ENCODE results near the gene ARRDC4.

The ARRDC4 gene

DNA sequence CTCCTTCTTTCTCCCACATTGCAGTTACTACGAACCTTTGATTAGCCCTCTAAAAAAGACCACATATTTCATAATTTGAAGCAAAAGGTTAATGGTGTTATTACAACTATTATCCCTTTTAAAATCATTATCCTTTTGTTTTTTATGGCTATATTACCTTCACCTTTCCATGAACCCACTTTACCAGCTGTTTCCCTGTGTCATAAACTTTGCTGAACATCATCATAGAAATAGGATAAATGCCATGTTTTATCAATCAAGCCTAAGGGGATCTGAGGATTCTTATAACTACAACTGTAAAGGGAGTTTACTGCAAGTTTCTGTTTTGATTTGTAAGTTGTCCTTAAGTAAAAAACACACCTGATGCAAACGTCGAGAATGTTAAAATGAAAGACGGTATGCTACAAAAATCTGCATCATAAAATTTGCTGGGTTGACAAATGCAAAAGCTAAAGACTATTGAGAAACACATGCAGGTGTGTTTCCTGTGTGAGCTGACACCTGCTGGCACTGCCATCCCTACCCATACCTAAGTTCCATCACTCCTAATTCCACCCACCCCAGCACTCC, 39.1 kb upstream of the ARRDC4 start:
- Histone ChIP-seq H3K36me3 (ENCODE audit: low read length) (no peaks in the 10 kb centered on the region; the same call in 1 of the 2 replicates), H3K9me2 (replicated peaks; ENCODE audit: insufficient read depth, low read length) (no peaks in the 10 kb centered on the region), H3K4me3 (ENCODE audit: insufficient read depth, low read length, poor library complexity, severe bottlenecking) (no peak overlapping the region), H2AFZ (ENCODE audit: low read depth, low read length, severe bottlenecking) (no peak overlapping the region), H3F3A (ENCODE audit: insufficient read depth) (no peaks in the 10 kb centered on the region), H3K79me2 (ENCODE audit: insufficient read depth, low read length) (no peaks in the 10 kb centered on the region), H3K27ac (ENCODE audit: low read depth, low read length) (no peak overlapping the region), H3K4me2 (ENCODE audit: low read depth, low read length, poor library complexity, severe bottlenecking) (no peak overlapping the region), H3K27me3 (ENCODE audit: low read length) (no peaks in the 10 kb centered on the region), H3K9ac (ENCODE audit: low read length) (no peak overlapping the region), H3K9me3 (ENCODE audit: insufficient read depth, low read length) (peaks cover 5% of the 10 kb centered on the region; the same call in 1 of the 2 replicates), H4K20me1 (ENCODE audit: low read depth, low read length) (no peaks in the 10 kb centered on the region)
- TF ChIP-seq EZH2phosphoT487 (conservative IDR thresholded peaks at IDR 0.05; ENCODE audit: low read length), result no peak
- TF ChIP-seq CTCF (IDR thresholded peaks at IDR 0.05; ENCODE audit: insufficient read depth, low read length, poor library complexity, severe bottlenecking), result no peak

GRCh38 chr15:97929456-97930229, 30.9 kb upstream of the ARRDC4 start:
- no peak overlapping the region for H3K27ac ChIP-seq (ENCODE audit: low read depth, low read length)
- no peak overlapping the region for H3K4me2 ChIP-seq (ENCODE audit: low read depth, low read length, poor library complexity, severe bottlenecking)
- no peak overlapping the region for H2AFZ ChIP-seq (ENCODE audit: low read depth, low read length, severe bottlenecking)
- no peaks in the 10 kb centered on the region for H3F3A ChIP-seq (ENCODE audit: insufficient read depth)
- no peaks in the 10 kb centered on the region for H3K9me2 ChIP-seq (replicated peaks; ENCODE audit: insufficient read depth, low read length)
- no peaks in the 10 kb centered on the region for H3K27me3 ChIP-seq (ENCODE audit: low read length)
- no peaks in the 10 kb centered on the region for H3K36me3 ChIP-seq (ENCODE audit: low read length)
- no peak overlapping the region for H3K9ac ChIP-seq (ENCODE audit: low read length)
- TF ChIP-seq EZH2phosphoT487 (conservative IDR thresholded peaks at IDR 0.05; ENCODE audit: low read length) (no peak), CTCF (IDR thresholded peaks at IDR 0.05; ENCODE audit: insufficient read depth, low read length, poor library complexity, severe bottlenecking) (no peak)
- H4K20me1 ChIP-seq (ENCODE audit: low read depth, low read length), result no peaks in the 10 kb centered on the region
- H3K9me3 ChIP-seq (ENCODE audit: insufficient read depth, low read length), result no peaks in the 10 kb centered on the region
- no peaks in the 10 kb centered on the region for H3K79me2 ChIP-seq (ENCODE audit: insufficient read depth, low read length)
- H3K4me3 ChIP-seq (ENCODE audit: insufficient read depth, low read length, poor library complexity, severe bottlenecking), result no peak overlapping the region

DNA sequence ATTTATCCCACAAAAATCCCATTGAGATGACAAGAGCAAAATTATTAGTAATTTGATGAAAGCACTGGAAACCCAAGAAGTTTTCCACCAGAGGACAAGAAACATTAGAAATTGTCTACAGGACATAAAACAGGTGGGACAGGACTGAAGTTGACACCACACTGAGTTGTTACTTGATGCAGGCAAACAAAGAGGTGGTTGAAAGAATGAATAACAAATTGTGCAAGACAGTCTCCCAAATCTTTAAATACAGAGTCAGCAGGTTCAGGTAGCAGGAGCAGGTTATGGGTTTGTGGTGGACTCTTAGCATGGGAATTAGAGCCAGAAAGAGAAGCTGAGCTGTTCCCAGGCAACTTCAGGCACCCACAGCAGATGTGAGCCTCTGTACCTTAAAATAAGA, 30.3 kb upstream of the ARRDC4 start:
- Histone ChIP-seq H3K27ac (ENCODE audit: low read depth, low read length) (no peak overlapping the region), H3K36me3 (ENCODE audit: low read length) (no peaks in the 10 kb centered on the region), H3K4me2 (ENCODE audit: low read depth, low read length, poor library complexity, severe bottlenecking) (no peak overlapping the region), H3K79me2 (ENCODE audit: insufficient read depth, low read length) (no peaks in the 10 kb centered on the region), H3K9ac (ENCODE audit: low read length) (no peak overlapping the region), H3K27me3 (ENCODE audit: low read length) (no peaks in the 10 kb centered on the region), H3K4me3 (ENCODE audit: insufficient read depth, low read length, poor library complexity, severe bottlenecking) (no peak overlapping the region), H3K9me3 (ENCODE audit: insufficient read depth, low read length) (no peaks in the 10 kb centered on the region), H4K20me1 (ENCODE audit: low read depth, low read length) (no peaks in the 10 kb centered on the region), H3F3A (ENCODE audit: insufficient read depth) (no peaks in the 10 kb centered on the region), H2AFZ (ENCODE audit: low read depth, low read length, severe bottlenecking) (no peak overlapping the region), H3K9me2 (replicated peaks; ENCODE audit: insufficient read depth, low read length) (no peaks in the 10 kb centered on the region)
- TF ChIP-seq CTCF (IDR thresholded peaks at IDR 0.05; ENCODE audit: insufficient read depth, low read length, poor library complexity, severe bottlenecking), result no peak
- TF ChIP-seq EZH2phosphoT487 (conservative IDR thresholded peaks at IDR 0.05; ENCODE audit: low read length), result no peak
